Effector CD8-positive, alpha-beta T cell (primary cell): ENCODE data around the gene TEAD2.
"Not testable (repeated sequence)": the region's sequence is repeated elsewhere in the genome, so short reads cannot be mapped to it uniquely, and the experiment has no call there.

Experiments
- DNase-seq: peaks from one replicate; lab custom pipeline; 2025; lab: John Stamatoyannopoulos, UW

The TEAD2 gene

GRCh38 chr19:49387936-49388372 lies 25.7 kb upstream of the TEAD2 start, which contains the start of gene KASH5:
TSS of gene KASH5 (plus strand) at chr19:49388249. CDS start at chr19:49390884, 2,635 bp downstream.
- peak; percentile 77 for DNase-seq

GRCh38 chr19:49383599-49383998 lies 21.4 kb upstream of the TEAD2 start:
- DNase-seq, result no peak

GRCh38 chr19:49382639-49383038 lies 20.4 kb upstream of the TEAD2 start:
- DNase-seq, result no peak

GRCh38 chr19:49380391-49380790 lies 18.2 kb upstream of the TEAD2 start:
- no peak for DNase-seq

- no peak for DNase-seq
These were observed 16.3 kb upstream of the TEAD2 start for GRCh38 chr19:49378512-49378911.

GRCh38 chr19:49374665-49375434 lies 12.6 kb upstream of the TEAD2 start:
- DNase-seq, result no peak

GRCh38 chr19:49373174-49373573 lies 11.0 kb upstream of the TEAD2 start:
- DNase-seq, result not testable (repeated sequence)

GRCh38 chr19:49371184-49371583 lies 9.0 kb upstream of the TEAD2 start:
- DNase-seq, result no peak

GRCh38 chr19:49368711-49369358 lies 6.6 kb upstream of the TEAD2 start:
- DNase-seq, result no peak

- no peak for DNase-seq
These were observed 3.9 kb upstream of the TEAD2 start for GRCh38 chr19:49366110-49366509.

- DNase-seq, result no peak
These were observed 2.0 kb upstream of the TEAD2 start for GRCh38 chr19:49364083-49364737.

GRCh38 chr19:49363268-49364082 lies 1.3 kb upstream of the TEAD2 start, which contains the start of gene DKKL1:
TSS of gene DKKL1 (plus strand) at chr19:49363877. CDS start at chr19:49363999, 122 bp downstream.
- peak; percentile 51 for DNase-seq

- no peak for DNase-seq
These were observed 682 bp upstream of the TEAD2 start for GRCh38 chr19:49362929-49363267.

GRCh38 chr19:49361438-49362047 lies 673 bp downstream of the TEAD2 start:
- no peak for DNase-seq

- no peak for DNase-seq
These were observed 2.1 kb downstream of the TEAD2 start for GRCh38 chr19:49359851-49360820.

- no peak for DNase-seq
These were observed 5.0 kb downstream of the TEAD2 start for GRCh38 chr19:49357186-49357585.

- no peak for DNase-seq
These were observed 5.8 kb downstream of the TEAD2 start for GRCh38 chr19:49356382-49356781.

GRCh38 chr19:49355909-49356353 lies 6.3 kb downstream of the TEAD2 start:
- no peak for DNase-seq

GRCh38 chr19:49349567-49349966 lies 12.6 kb downstream of the TEAD2 start:
- no peak for DNase-seq
